LNCaP clone FGC (cell line): ENCODE results near the gene ARHGAP11A.

Experiments used
- DNase-seq: peaks from one replicate; pipeline ENCODE4 v3.0.0-alpha.2; 2011; ENCODE audit warnings: low read depth
- H3K4me3 ChIP-seq: 2 replicates; pipeline ENCODE4 v1.5.1; 2011; ENCODE audit warnings: mild to moderate bottlenecking, low read depth, low read length, control low read depth
- TF ChIP-seq, protein P1 (sequence below): IDR thresholded peaks from 2 replicates; pipeline ENCODE4 v1.5.1; 2012; ENCODE audit warnings: mild to moderate bottlenecking; ENCODE audit not compliant: control insufficient read depth, insufficient read depth; ENCODE audit errors: extremely low read depth

The ARHGAP11A gene

GRCh38 chr15:32670623-32671022 is 55.3 kb downstream of the ARHGAP11A start:
- no peak overlapping the region for H3K4me3 ChIP-seq
- no peak for DNase-seq

GRCh38 chr15:32671339-32672325 is 56.3 kb downstream of the ARHGAP11A start:
- no peak for DNase-seq
- H3K4me3 ChIP-seq: no peak overlapping the region
- TF ChIP-seq, protein P1, sequence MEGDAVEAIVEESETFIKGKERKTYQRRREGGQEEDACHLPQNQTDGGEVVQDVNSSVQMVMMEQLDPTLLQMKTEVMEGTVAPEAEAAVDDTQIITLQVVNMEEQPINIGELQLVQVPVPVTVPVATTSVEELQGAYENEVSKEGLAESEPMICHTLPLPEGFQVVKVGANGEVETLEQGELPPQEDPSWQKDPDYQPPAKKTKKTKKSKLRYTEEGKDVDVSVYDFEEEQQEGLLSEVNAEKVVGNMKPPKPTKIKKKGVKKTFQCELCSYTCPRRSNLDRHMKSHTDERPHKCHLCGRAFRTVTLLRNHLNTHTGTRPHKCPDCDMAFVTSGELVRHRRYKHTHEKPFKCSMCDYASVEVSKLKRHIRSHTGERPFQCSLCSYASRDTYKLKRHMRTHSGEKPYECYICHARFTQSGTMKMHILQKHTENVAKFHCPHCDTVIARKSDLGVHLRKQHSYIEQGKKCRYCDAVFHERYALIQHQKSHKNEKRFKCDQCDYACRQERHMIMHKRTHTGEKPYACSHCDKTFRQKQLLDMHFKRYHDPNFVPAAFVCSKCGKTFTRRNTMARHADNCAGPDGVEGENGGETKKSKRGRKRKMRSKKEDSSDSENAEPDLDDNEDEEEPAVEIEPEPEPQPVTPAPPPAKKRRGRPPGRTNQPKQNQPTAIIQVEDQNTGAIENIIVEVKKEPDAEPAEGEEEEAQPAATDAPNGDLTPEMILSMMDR: no peak

More at GRCh38 chr15:32670623-32671022, 55.3 kb downstream of the ARHGAP11A start:
- TF ChIP-seq, protein P1: no peak

DNA sequence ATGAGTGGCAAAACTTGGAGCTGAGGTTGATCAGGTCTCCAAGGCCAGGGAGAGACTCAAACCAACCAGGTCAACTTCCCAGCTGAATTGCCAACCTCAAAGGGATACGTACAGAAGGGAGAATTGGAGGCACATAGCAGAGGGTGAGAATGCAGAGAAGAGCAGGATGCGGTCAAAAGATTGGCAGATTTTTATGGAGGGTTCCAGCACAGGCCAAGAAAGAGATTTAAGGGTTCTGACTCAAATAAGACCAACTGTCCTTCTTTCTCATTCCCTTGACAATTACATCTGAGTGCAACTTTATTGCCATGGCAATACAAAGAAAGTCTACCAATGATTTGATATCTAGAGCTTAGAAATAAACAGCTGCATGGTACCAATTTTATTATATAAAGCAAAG is 59.4 kb downstream of the ARHGAP11A start:
- no peak for DNase-seq
- no peak overlapping the region for H3K4me3 ChIP-seq
- TF ChIP-seq, protein P1: no peak

- TF ChIP-seq, protein P1: no peak
- H3K4me3 ChIP-seq: no peak overlapping the region
- DNase-seq: no peak
These were observed 60.2 kb downstream of the ARHGAP11A start for GRCh38 chr15:32675466-32675865.

GRCh38 chr15:32676169-32676568 is 60.9 kb downstream of the ARHGAP11A start:
- DNase-seq: no peak
- H3K4me3 ChIP-seq: no peak overlapping the region
- TF ChIP-seq, protein P1: no peak

DNA sequence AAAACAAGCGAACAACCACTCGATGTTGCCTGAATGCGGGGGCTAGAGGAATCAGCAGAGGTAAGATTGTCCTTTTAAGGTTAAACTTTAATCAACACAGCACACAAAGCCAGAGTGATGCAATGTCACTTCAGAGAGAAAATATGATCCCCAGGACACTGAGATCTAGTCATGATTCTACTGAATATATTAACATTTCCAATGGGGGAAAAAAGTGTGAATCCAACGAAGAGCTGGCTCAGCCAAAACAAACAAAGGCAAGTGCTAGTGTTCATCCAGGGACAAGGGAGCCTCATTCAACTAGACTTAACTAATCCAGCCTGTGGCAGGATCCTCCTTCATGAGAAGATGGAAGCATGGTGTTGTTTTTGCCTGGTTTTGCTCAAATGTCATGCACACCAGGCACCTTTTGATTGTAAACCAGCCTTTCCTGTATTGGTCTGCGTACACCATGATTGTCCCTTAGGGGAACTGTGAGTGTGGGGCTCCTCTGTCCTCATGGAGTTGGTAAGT is 62.0 kb downstream of the ARHGAP11A start:
- TF ChIP-seq, protein P1: no peak
- H3K4me3 ChIP-seq: no peak overlapping the region
- DNase-seq: no peak

- H3K4me3 ChIP-seq: no peak overlapping the region
- TF ChIP-seq, protein P1: no peak
- DNase-seq: no peak
These were observed 64.0 kb downstream of the ARHGAP11A start for GRCh38 chr15:32679298-32679690.
